Nephron progenitor cell (in vitro differentiated cells): ENCODE data around the gene DLG1.

Experiments used
- DNase-seq: peaks from one replicate; pipeline ENCODE4 v3.0.0; 2021
- H3K27ac Mint-ChIP-seq: 2 replicates; pipeline ENCODE4 v1.8.0; 2021; ENCODE audit warnings: mild to moderate bottlenecking, moderate library complexity, mixed read lengths
- H3K27me3 Mint-ChIP-seq: 2 replicates; pipeline ENCODE4 v1.8.0; 2021; ENCODE audit warnings: mild to moderate bottlenecking, low read depth, mixed read lengths; ENCODE audit not compliant: poor library complexity
- H3K36me3 Mint-ChIP-seq: 2 replicates; pipeline ENCODE4 v1.8.0; 2021; ENCODE audit warnings: low read depth, mixed read lengths
- H3K4me1 Mint-ChIP-seq: 2 replicates; pipeline ENCODE4 v1.8.0; 2021; ENCODE audit warnings: mixed read lengths
- H3K4me3 Mint-ChIP-seq: 2 replicates; pipeline ENCODE4 v1.8.0; 2021; ENCODE audit warnings: mild to moderate bottlenecking, moderate library complexity, mixed read lengths
- H3K9me3 Mint-ChIP-seq: 2 replicates; pipeline ENCODE4 v1.8.0; 2021; ENCODE audit warnings: mild to moderate bottlenecking, moderate library complexity, mixed read lengths
- CTCF ChIP-seq: fragments of 200-600 bp; sonication (generic); IDR thresholded peaks from 2 replicates; pipeline ENCODE4 v1.5.0; 2021; ENCODE audit warnings: antibody characterized with exemption

DLG1 gene

DNA sequence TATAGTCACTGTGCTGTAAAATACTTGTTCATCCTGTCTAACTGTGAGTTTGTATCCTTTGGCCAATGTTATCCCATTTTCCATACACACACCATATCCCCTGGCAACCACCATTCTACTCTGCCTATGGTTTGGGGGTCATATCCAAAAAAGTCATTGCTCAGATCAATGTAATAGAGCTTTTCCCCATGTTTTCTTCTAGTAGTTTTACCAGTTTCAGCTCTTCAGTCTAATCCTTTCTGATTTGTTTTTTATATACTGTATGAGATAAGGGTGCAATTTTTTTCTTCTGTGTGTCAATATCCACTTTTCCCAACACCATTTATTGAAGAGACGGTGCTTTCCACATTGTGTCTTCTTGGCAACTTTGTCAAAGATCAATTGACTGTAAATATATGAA is 14.0 kb upstream of the DLG1 start:
- H3K9me3 Mint-ChIP-seq = peaks cover 21% of the 10 kb centered on the region
- TF ChIP-seq CTCF = no peak
- H3K4me1 Mint-ChIP-seq = peaks cover 20% of the 10 kb centered on the region
- peaks cover 6% of the 10 kb centered on the region for H3K27me3 Mint-ChIP-seq
- H3K36me3 Mint-ChIP-seq = no peaks in the 10 kb centered on the region
- DNase-seq = no peak
- no peak overlapping the region for H3K4me3 Mint-ChIP-seq
- no peak overlapping the region for H3K27ac Mint-ChIP-seq

DNA sequence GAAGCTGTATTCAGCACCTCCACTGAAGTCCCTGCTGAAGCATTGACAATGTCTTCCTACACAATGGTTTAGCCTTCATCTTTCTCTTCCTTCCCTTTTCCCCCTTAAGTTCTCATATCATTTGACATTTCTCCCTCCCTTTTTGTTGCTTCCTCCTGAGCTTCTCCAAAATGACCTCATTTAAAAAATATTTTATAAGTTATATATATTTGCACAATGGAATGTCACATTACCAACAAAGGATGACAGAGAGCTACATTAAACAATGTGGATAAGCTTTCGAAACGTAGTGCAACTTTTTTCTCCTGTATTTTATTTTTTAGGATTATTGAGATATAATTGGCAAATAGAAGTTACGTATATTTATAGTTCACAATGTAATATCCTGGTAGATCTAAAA is 13.2 kb upstream of the DLG1 start:
- no peak overlapping the region for H3K27ac Mint-ChIP-seq

GRCh38 chr3:197309528-197310361 is 11.3 kb upstream of the DLG1 start:
- H3K27me3 Mint-ChIP-seq = peaks cover 6% of the 10 kb centered on the region
- peaks cover 20% of the 10 kb centered on the region for H3K4me1 Mint-ChIP-seq
- no peak overlapping the region for H3K4me3 Mint-ChIP-seq
- H3K27ac Mint-ChIP-seq = no peak overlapping the region
- H3K36me3 Mint-ChIP-seq = no peaks in the 10 kb centered on the region
- peaks cover 21% of the 10 kb centered on the region for H3K9me3 Mint-ChIP-seq
- no peak for TF ChIP-seq CTCF
- no peak for DNase-seq

More for the DNA sequence above, 13.2 kb upstream of the DLG1 start:
- Mint-ChIP-seq H3K4me3 (no peak overlapping the region), H3K27me3 (peaks cover 6% of the 10 kb centered on the region), H3K9me3 (peaks cover 21% of the 10 kb centered on the region), H3K36me3 (no peaks in the 10 kb centered on the region), H3K4me1 (peaks cover 20% of the 10 kb centered on the region)
- TF ChIP-seq CTCF = no peak
- DNase-seq = no peak

GRCh38 chr3:197308591-197308990 is 10.2 kb upstream of the DLG1 start:
- peaks cover 2% of the 10 kb centered on the region for H3K27me3 Mint-ChIP-seq
- H3K4me3 Mint-ChIP-seq = no peak overlapping the region

DNA sequence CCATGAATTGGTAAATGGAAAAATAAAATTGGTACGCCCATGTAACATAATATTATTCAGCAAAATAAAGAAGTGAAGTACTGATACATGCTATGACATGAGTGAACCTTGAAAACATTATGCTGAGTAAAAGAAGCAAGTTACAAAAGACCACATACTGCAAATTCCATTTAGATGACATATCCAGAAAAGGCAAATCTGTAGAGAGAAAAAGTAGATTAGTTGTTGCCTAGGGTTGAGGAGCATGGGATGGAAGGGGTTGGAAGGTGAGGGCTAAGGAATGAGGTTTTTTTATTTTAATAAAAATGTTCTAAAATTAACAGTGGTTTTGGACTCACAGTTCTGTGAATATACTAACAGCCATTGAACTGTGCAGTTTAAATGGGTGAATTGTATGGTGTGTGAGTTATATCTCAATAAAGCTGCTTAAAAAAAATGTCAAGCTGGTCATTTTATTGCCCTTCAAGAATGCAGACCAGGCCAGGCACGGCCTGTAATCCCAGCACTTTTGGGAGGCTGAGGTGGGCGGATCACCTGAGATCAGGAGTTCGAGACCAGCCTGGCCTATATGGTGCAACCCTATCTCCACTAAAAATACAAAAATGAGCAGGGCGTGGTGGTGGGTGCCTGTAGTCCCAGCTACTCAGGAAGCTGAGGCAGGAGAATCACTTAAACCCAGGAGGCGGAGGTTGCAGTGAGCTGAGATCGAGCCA is 8.1 kb upstream of the DLG1 start:
- peaks cover 27% of the 10 kb centered on the region for H3K4me1 Mint-ChIP-seq
- H3K9me3 Mint-ChIP-seq = peaks cover 3% of the 10 kb centered on the region
- TF ChIP-seq CTCF = no peak
- no peak overlapping the region for H3K27ac Mint-ChIP-seq
- no peaks in the 10 kb centered on the region for H3K36me3 Mint-ChIP-seq
- H3K27me3 Mint-ChIP-seq = peaks cover 9% of the 10 kb centered on the region
- no peak overlapping the region for H3K4me3 Mint-ChIP-seq
- DNase-seq = no peak

More at GRCh38 chr3:197308591-197308990, 10.2 kb upstream of the DLG1 start:
- DNase-seq = no peak
- Mint-ChIP-seq H3K9me3 (peaks cover 18% of the 10 kb centered on the region), H3K4me1 (peaks cover 20% of the 10 kb centered on the region), H3K36me3 (no peaks in the 10 kb centered on the region), H3K27ac (peak overlapping the region; percentile 4)
- no peak for TF ChIP-seq CTCF
